ENCODE results near the gene EXOC5.
"Not testable (repeated sequence)": the region's sequence is repeated elsewhere in the genome, so short reads cannot be mapped to it uniquely, and the experiment has no call there.

Gene EXOC5

DNA sequence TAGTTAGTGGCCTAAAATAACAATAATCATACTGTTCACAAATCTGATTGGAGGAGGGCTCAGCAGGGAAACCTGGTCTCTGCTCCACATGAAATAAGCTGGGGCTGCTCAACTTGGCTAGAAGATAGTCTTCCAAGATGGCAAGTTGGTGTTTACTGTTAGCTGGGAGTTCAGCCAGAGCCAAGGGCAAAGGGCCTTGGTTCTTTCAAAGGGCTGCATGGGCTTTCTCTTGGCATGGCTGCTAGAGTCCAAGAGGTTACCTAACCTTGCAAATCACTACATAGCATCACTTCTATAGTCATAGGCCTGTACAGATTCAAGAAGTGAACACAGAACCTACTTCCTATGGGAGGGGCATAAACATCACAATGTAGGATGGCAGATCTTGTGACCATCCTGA, 7.1 kb downstream of the EXOC5 start:
- no peak overlapping the region for H3K9ac ChIP-seq
- TF ChIP-seq Cebpa-rat (IDR thresholded peaks at IDR 0.05) = no peak
- H3K4me1 ChIP-seq = peaks cover 10 to 16% (median 15%) of the 10 kb centered on the region in 10 experiments
- no peak overlapping the region for H3K4me2 ChIP-seq
- no peak overlapping the region for H3K27ac ChIP-seq
- peaks cover 5 to 48% (median 26%) of the 10 kb centered on the region in 11 experiments; a peak in 20 of 22 replicates for H3K36me3 ChIP-seq
- H3K4me3 ChIP-seq = no peak overlapping the region
- peaks cover 5 to 17% (median 12%) of the 10 kb centered on the region in 11 experiments; a peak in 17 of 22 replicates for H3K9me3 ChIP-seq (replicated peaks in 1 of 11)
- H4K20me1 ChIP-seq = peaks cover 4 to 95% (median 67%) of the 10 kb centered on the region in 11 experiments; a peak in 19 of 22 replicates
- H3K27me3 ChIP-seq = no peaks in the 10 kb centered on the region

DNA sequence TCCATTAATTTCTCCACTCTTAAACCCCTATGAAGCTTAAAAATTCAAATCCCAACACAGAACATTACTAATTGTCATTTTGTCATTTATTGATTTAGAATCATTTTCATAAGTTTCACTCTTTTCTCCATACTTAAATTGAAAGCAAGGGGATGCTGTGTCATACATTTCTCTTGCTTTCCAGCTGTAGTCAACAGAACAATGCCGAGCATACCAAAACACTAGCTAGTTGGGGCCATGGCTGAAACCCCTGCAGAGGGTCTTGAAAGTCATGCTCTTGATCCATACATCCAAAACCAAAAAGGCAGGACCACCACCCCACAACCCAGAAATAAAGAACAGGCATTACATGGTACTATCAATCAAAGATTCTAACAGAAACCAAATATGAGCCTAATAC, 9.0 kb downstream of the EXOC5 start:
- TF ChIP-seq Cebpa-rat (IDR thresholded peaks at IDR 0.05) = no peak
- Histone ChIP-seq H4K20me1 (peaks cover 8 to 95% (median 73%) of the 10 kb centered on the region in 11 experiments; a peak in 19 of 22 replicates), H3K4me1 (peaks cover 0 to 15% (median 0%) of the 10 kb centered on the region in 10 experiments; a peak in 3 of 20 replicates), H3K27me3 (no peaks in the 10 kb centered on the region), H3K27ac (no peak overlapping the region), H3K9ac (no peak overlapping the region), H3K4me2 (no peak overlapping the region), H3K36me3 (peaks cover 12 to 58% (median 40%) of the 10 kb centered on the region in 11 experiments; a peak in 20 of 22 replicates), H3K4me3 (no peak overlapping the region), H3K9me3 (replicated peaks in 1 of 11) (peaks cover 5 to 17% (median 12%) of the 10 kb centered on the region in 11 experiments; a peak in 17 of 22 replicates)

DNA sequence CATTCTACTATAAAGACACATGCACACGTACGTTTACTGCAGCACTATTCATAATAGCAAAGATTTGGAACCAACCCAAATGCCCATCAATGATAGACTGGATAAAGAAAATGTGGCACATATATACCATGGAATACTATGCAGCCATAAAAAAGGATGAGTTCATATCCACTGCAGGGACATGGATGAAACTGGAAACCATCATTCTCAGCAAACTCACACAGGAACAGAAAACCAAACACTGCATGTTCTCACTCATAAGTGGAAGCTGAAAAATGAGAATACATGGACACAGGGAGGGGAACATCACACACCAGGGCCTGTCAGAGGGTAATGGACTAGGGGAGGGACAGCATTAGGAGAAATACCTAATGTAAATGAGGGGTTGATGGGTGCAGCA, 10.5 kb downstream of the EXOC5 start:
- H3K4me3 ChIP-seq, H3K4me2 ChIP-seq, H3K27me3 ChIP-seq, H3K9ac ChIP-seq, H3K27ac ChIP-seq: not testable (repeated sequence)
- peaks cover 9 to 95% (median 67%) of the 10 kb centered on the region in 11 experiments; a peak in 19 of 22 replicates for H4K20me1 ChIP-seq
- H3K4me1 ChIP-seq = peaks cover 0 to 21% (median 0%) of the 10 kb centered on the region in 10 experiments; a peak in 3 of 20 replicates
- peaks cover 15 to 61% (median 40%) of the 10 kb centered on the region in 11 experiments; a peak in 20 of 22 replicates for H3K36me3 ChIP-seq
- peaks cover 5 to 21% (median 12%) of the 10 kb centered on the region in 11 experiments; a peak in 17 of 22 replicates for H3K9me3 ChIP-seq (replicated peaks in 1 of 11)

DNA sequence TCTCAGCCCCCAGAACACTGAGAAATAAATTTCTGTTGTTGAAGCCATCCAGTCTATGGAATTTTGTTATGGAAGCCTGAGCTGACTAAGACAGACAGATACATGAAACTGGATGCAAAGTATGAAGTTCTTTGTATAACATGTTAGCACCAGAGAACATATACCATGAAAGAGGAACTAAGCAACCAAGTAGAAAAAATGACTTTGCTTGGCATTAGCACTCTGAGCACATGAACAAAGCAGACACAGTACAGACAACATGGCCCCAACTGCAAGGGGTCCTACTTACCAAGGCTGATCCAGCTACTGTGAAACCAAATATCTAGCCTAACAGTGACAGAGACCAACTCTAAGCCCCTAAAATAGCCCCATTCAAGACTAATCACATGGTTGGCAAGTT, 13.8 kb downstream of the EXOC5 start:
- Histone ChIP-seq H3K27ac (no peak overlapping the region), H3K4me1 (peaks cover 0 to 34% (median 0%) of the 10 kb centered on the region in 10 experiments; a peak in 3 of 20 replicates), H3K4me3 (no peak overlapping the region), H3K27me3 (no peaks in the 10 kb centered on the region), H3K4me2 (peak overlapping the region in 1 of 11 experiments; percentile 34; a peak in 3 of 22 replicates), H3K9ac (no peak overlapping the region), H3K9me3 (replicated peaks in 1 of 11) (peaks cover 5 to 27% (median 12%) of the 10 kb centered on the region in 11 experiments; a peak in 17 of 22 replicates), H4K20me1 (peaks cover 9 to 100% (median 70%) of the 10 kb centered on the region in 11 experiments; a peak in 20 of 22 replicates), H3K36me3 (peaks cover 15 to 64% (median 37%) of the 10 kb centered on the region in 11 experiments; a peak in 20 of 22 replicates)
- no peak for TF ChIP-seq Cebpa-rat (IDR thresholded peaks at IDR 0.05)

DNA sequence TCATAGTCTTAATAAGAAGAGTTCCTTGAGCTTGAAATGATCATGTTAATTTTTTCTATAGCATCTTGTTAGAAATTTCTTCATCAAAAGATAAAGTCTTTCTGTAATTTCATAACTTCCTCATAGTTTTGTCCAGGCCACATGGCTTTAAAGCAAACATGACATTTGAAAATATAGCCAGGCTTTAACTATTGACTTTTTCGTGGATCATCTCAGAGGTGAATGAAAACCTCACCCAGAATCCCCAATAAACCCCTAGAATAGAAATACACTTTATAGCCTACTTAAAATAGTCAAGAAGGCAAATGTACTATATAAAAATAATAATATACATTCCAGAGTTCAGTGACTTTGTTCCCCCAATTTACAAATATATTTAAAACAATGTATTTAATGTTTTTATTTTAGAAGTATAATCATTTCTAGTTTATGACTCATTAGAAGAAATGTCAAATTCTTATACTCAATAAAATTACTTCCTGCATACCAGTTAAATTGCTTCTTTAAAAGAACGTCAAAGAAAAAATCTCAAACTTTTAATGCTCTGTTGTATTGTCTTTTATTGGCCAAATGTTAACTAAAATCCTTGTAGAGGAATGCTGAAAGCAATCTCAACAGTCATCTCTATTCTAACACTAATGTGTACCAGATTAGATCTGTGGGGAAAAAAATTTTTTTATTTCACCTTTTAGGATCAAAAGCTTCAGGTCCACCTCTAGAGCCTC, 21.6 kb downstream of the EXOC5 start:
- Histone ChIP-seq H4K20me1 (peaks cover 0 to 87% (median 23%) of the 10 kb centered on the region in 11 experiments; a peak in 19 of 22 replicates), H3K36me3 (peaks cover 15 to 60% (median 43%) of the 10 kb centered on the region in 11 experiments), H3K4me3 (no peak overlapping the region), H3K4me1 (0 out of 20 replicates have a peak, but pooled peaks cover 0 to 8% (median 0%) of the 10 kb centered on the region in 10 experiments), H3K9me3 (replicated peaks in 1 of 11) (no peaks in the 10 kb centered on the region), H3K4me2 (no peak overlapping the region), H3K27me3 (no peaks in the 10 kb centered on the region), H3K27ac (no peak overlapping the region), H3K9ac (no peak overlapping the region)
- TF ChIP-seq Cebpa-rat (IDR thresholded peaks at IDR 0.05) = no peak

DNA sequence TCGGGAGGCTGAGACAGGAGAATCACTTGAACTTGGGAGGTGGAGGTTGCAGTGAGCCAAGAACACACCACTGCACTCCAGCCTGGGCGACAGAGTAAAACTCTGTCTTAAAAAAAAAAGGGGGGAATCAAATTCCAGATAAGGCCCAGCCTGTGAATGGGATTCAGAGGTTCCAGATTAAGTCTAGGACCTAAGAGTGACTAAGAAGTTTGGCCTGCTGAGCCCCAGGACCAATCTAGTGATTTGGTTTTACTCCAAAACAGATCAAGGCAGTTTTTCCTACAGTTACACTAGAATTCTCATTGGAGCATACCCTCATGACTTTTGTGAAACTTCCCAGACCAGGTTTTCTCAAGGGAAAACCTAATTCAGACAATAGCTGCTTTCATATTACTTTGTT, 22.8 kb downstream of the EXOC5 start:
- no peak for TF ChIP-seq Cebpa-rat (IDR thresholded peaks at IDR 0.05)
- H3K27ac ChIP-seq = no peak overlapping the region
- no peak overlapping the region for H3K4me2 ChIP-seq
- H3K27me3 ChIP-seq = no peaks in the 10 kb centered on the region
- peaks cover 15 to 68% (median 49%) of the 10 kb centered on the region in 11 experiments for H3K36me3 ChIP-seq
- H3K9ac ChIP-seq = no peak overlapping the region
- 0 out of 20 replicates have a peak, but pooled peaks cover 0 to 1% (median 0%) of the 10 kb centered on the region in 10 experiments for H3K4me1 ChIP-seq
- no peaks in the 10 kb centered on the region for H3K9me3 ChIP-seq (replicated peaks in 1 of 11)
- H3K4me3 ChIP-seq = no peak overlapping the region
- H4K20me1 ChIP-seq = peaks cover 0 to 80% (median 19%) of the 10 kb centered on the region in 11 experiments; a peak in 19 of 22 replicates

DNA sequence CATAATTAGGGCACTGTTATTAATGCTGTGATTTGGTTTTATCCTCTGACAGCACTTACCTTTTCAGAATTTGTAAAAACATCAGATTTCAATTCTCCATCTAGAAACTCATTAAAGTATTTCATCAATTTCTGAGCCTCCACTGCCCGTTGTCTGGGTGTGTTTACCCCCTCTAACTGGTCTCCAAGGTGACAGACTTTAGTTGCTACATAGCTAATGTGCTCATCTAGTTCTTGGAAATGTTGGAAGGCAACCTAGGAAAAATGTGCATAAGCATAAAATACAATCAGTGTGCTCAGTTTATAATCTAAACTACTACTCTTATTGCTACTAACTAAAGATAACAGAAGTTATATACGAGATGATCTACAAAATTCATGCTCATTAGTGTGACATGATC, 24.6 kb downstream of the EXOC5 start:
- no peak overlapping the region for H3K4me3 ChIP-seq
- H3K4me1 ChIP-seq = no peaks in the 10 kb centered on the region
- H3K27ac ChIP-seq = no peak overlapping the region
- no peak overlapping the region for H3K4me2 ChIP-seq
- peaks cover 0 to 68% (median 4%) of the 10 kb centered on the region in 11 experiments; a peak in 8 of 22 replicates for H4K20me1 ChIP-seq
- peaks cover 15 to 80% (median 57%) of the 10 kb centered on the region in 11 experiments for H3K36me3 ChIP-seq
- H3K27me3 ChIP-seq = no peaks in the 10 kb centered on the region
- H3K9me3 ChIP-seq (replicated peaks in 1 of 11) = no peaks in the 10 kb centered on the region
- TF ChIP-seq Cebpa-rat (IDR thresholded peaks at IDR 0.05) = no peak
- no peak overlapping the region for H3K9ac ChIP-seq

DNA sequence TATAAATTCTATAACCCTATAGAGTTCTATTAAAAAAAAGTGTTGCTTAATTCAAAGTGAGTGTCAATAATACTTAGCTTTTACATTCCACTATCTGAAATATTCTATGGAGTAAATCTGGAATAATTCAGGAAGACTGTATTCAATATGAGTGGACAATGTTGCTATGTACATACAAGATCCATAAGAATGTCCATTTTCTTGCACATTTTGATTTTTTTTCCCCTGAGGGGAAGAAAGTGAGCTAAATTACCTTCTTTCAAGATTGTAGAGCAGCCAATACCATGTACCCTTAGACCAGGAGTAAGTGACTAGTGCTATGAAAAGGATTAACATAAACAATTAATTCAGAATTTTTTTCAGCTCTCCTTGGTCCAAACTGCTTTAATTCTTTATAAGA, 25.4 kb downstream of the EXOC5 start:
- TF ChIP-seq Cebpa-rat (IDR thresholded peaks at IDR 0.05) = no peak
- H3K27ac ChIP-seq = no peak overlapping the region
- no peak overlapping the region for H3K9ac ChIP-seq
- no peaks in the 10 kb centered on the region for H3K27me3 ChIP-seq
- no peak overlapping the region for H3K4me2 ChIP-seq
- no peaks in the 10 kb centered on the region for H3K9me3 ChIP-seq (replicated peaks in 1 of 11)
- no peaks in the 10 kb centered on the region for H3K4me1 ChIP-seq
- H3K4me3 ChIP-seq = no peak overlapping the region
- H3K36me3 ChIP-seq = peaks cover 15 to 88% (median 61%) of the 10 kb centered on the region in 11 experiments
- peaks cover 0 to 60% (median 4%) of the 10 kb centered on the region in 11 experiments; a peak in 8 of 22 replicates for H4K20me1 ChIP-seq

DNA sequence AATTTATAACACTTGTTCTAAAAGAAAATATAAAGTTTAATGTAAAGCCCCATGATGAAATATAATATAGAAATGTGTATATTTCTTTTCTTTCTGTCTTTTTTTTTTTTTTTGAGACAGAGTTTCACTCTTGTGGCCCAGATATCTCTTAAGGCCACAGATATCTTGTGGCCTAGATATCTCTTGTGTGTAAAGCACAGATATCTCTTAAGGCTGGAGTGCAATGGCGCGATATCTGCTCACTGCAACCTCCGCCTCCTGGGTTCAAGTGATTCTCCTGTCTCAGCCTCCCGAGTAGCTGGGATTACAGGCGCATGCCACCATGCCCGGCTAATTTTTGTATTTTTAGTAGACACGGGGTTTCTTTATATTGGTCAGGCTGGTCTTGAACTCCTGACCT, 28.6 kb downstream of the EXOC5 start:
- H3K4me2 ChIP-seq, H3K27ac ChIP-seq: not testable (repeated sequence)
- peaks cover 16 to 99% (median 66%) of the 10 kb centered on the region in 11 experiments for H3K36me3 ChIP-seq

More for the DNA sequence above, 28.6 kb downstream of the EXOC5 start:
- H3K9ac ChIP-seq; H3K4me1 ChIP-seq; H3K9me3 ChIP-seq (replicated peaks in 1 of 11); H3K4me3 ChIP-seq; H3K27me3 ChIP-seq: not testable (repeated sequence)
- peaks cover 0 to 32% (median 0%) of the 10 kb centered on the region in 11 experiments; a peak in 5 of 22 replicates for H4K20me1 ChIP-seq

All from BLaER1 treated with 17β-estradiol and CSF1 and Interleukin-3, amounts not matched to agents 10 nM and 100 nM (cell line).